ENCODE data around the gene MYLK3.

GRCh38 chr16:46718214-46718613, 29.9 kb downstream of the MYLK3 start:
- no peak for TF ChIP-seq EP300 (IDR thresholded peaks at IDR 0.05)
- TF ChIP-seq CTCF (IDR thresholded peaks at IDR 0.05), result no peak
- no peak for TF ChIP-seq POLR2AphosphoS5 (IDR thresholded peaks at IDR 0.05)
- TF ChIP-seq POLR2A (IDR thresholded peaks at IDR 0.05; ENCODE audit: low read depth), result no peak
